IMR-90 (cell line): ENCODE results near the gene SLC4A5. TPM values are rescaled to one million over a fixed set of nuclear protein-coding genes. Genes with fewer than 3 reads are reported as not detected.

ENCODE experiments used
- ATAC-seq: fragments of 200-7000 bp; cut with Tn5 transposase; 2 replicates; pipeline ENCODE4 v1.9.1; 2020; ENCODE audit warnings: low read depth, mild to moderate bottlenecking, moderate library complexity
- BruUV-seq: library from RNA; stranded (reverse); fragments of 400-500 nt; replicated peaks from 2 replicates; lab custom pipeline; 2021; lab: Mats Ljungman, UMichigan
- CTCF ChIA-PET: fragments of 300-600 bp; formaldehyde crosslinking; extraction: SDS; loops from one replicate; lab custom pipeline; 2021; ENCODE audit warnings: antibody characterized with exemption; lab: Yijun Ruan, JAX
- POLR2A ChIA-PET: fragments of 300-600 bp; sonication (Branson Sonifier 250); formaldehyde crosslinking; loops from one replicate; lab custom pipeline; 2022; ENCODE audit warnings: antibody characterized with exemption; ENCODE audit not compliant: unreplicated experiment; lab: Charles Lee
- DNase-seq: peaks from one replicate; pipeline ENCODE4 v3.0.0; 2013
- H2AFZ ChIP-seq: replicated peaks from 2 replicates; pipeline ENCODE3; 2013; ENCODE audit warnings: low read length, mild to moderate bottlenecking; ENCODE audit not compliant: poor library complexity
- H2AK5ac ChIP-seq: 2 replicates; pipeline ENCODE4 v1.6.1; 2013; ENCODE audit warnings: low read depth, low read length, inconsistent platforms
- H2AK9ac ChIP-seq: replicated peaks from 2 replicates; pipeline ENCODE3; 2013; ENCODE audit warnings: mild to moderate bottlenecking, low read depth, low read length, moderate library complexity; ENCODE audit not compliant: poor library complexity
- H2BK120ac ChIP-seq: 2 replicates; pipeline ENCODE4 v1.6.1; 2013; ENCODE audit warnings: low read depth, low read length, inconsistent platforms
- H2BK15ac ChIP-seq: 3 replicates; pipeline ENCODE4 v1.6.1; 2013; ENCODE audit warnings: low read depth, low read length, inconsistent platforms
- H2BK20ac ChIP-seq: 2 replicates; pipeline ENCODE4 v1.6.1; 2013; ENCODE audit warnings: low read depth, mild to moderate bottlenecking, inconsistent platforms, low read length, moderate library complexity
- H2BK5ac ChIP-seq: 2 replicates; pipeline ENCODE4 v1.6.1; 2013; ENCODE audit warnings: mild to moderate bottlenecking, low read depth, low read length, inconsistent platforms; ENCODE audit not compliant: poor library complexity, severe bottlenecking
- H3K14ac ChIP-seq: replicated peaks from 2 replicates; pipeline ENCODE4 v1.6.1; 2013; ENCODE audit warnings: low read depth, low read length, inconsistent platforms
- H3K18ac ChIP-seq: 2 replicates; pipeline ENCODE4 v1.6.1; 2013; ENCODE audit warnings: low read depth, low read length, control low read depth
- H3K23ac ChIP-seq: 2 replicates; pipeline ENCODE4 v1.6.1; 2013; ENCODE audit warnings: low read depth, low read length, inconsistent platforms
- H3K27ac ChIP-seq: 2 replicates; pipeline ENCODE4 v1.5.1; 2013; ENCODE audit warnings: mild to moderate bottlenecking, control low read depth, low read length; ENCODE audit not compliant: insufficient read depth
- H3K27me3 ChIP-seq: 2 replicates; pipeline ENCODE4 v1.6.1; 2013; ENCODE audit warnings: low read length; ENCODE audit not compliant: control insufficient read depth, insufficient read depth
- H3K36me3 ChIP-seq: 2 replicates; pipeline ENCODE4 v1.6.1; 2013; ENCODE audit warnings: low read length, mixed read lengths; ENCODE audit not compliant: control insufficient read depth, insufficient read depth
- H3K4ac ChIP-seq: 2 replicates; pipeline ENCODE4 v1.6.1; 2013; ENCODE audit warnings: low read depth, low read length, inconsistent platforms
- H3K4me1 ChIP-seq: 2 replicates; pipeline ENCODE4 v1.6.1; 2013; ENCODE audit warnings: low read length, mixed read lengths; ENCODE audit not compliant: control insufficient read depth, insufficient read depth
- H3K4me2 ChIP-seq: 2 replicates; pipeline ENCODE4 v1.6.1; 2013; ENCODE audit warnings: low read depth, mild to moderate bottlenecking, control low read depth, low read length, moderate library complexity
- H3K4me3 ChIP-seq: 2 replicates; pipeline ENCODE4 v1.5.1; 2013; ENCODE audit warnings: low read depth, mild to moderate bottlenecking, control low read depth, low read length, moderate library complexity; ENCODE audit not compliant: insufficient read depth
- H3K56ac ChIP-seq: 2 replicates; pipeline ENCODE4 v1.6.1; 2013; ENCODE audit warnings: low read length, inconsistent platforms; ENCODE audit not compliant: insufficient read depth; ENCODE audit errors: extremely low read depth
- H3K79me1 ChIP-seq, 2 experiments: 2 replicates each; pipeline ENCODE4 v1.6.1; 2013; ENCODE audit warnings: low read length in 2 of 2, inconsistent platforms in 1 of 2, low read depth in 1 of 2
- H3K9ac ChIP-seq: 2 replicates; pipeline ENCODE4 v1.6.1; 2013; ENCODE audit warnings: low read depth, low read length, control low read depth
- H3K9me1 ChIP-seq: 2 replicates; pipeline ENCODE4 v1.6.1; 2013; ENCODE audit warnings: low read length, inconsistent platforms; ENCODE audit not compliant: insufficient read depth
- H3K9me3 ChIP-seq: 2 replicates; pipeline ENCODE4 v1.6.1; 2013; ENCODE audit warnings: low read length; ENCODE audit not compliant: control insufficient read depth, insufficient read depth
- H4K20me1 ChIP-seq: 2 replicates; pipeline ENCODE4 v1.6.1; 2013; ENCODE audit warnings: low read length, inconsistent platforms; ENCODE audit not compliant: insufficient read depth
- H4K5ac ChIP-seq: 2 replicates; pipeline ENCODE4 v1.6.1; 2013; ENCODE audit warnings: mild to moderate bottlenecking, low read depth, low read length, control low read depth
- H4K8ac ChIP-seq, 2 experiments: 2 replicates each; pipeline ENCODE4 v1.6.1; 2013; ENCODE audit warnings: low read depth in 2 of 2, low read length in 2 of 2, control low read depth in 1 of 2, inconsistent platforms in 1 of 2
- H4K91ac ChIP-seq: 2 replicates; pipeline ENCODE4 v1.6.1; 2013; ENCODE audit warnings: low read depth, low read length, inconsistent platforms; ENCODE audit not compliant: insufficient read depth
- BHLHE40 ChIP-seq: fragments of 150-350 bp; IDR thresholded peaks from 2 replicates; pipeline ENCODE4 v1.6.1; 2016; ENCODE audit warnings: mild to moderate bottlenecking, low read depth, low read length
- CEBPB ChIP-seq: IDR thresholded peaks from 2 replicates; pipeline ENCODE4 v1.6.1; 2012; ENCODE audit warnings: low read depth, low read length, improper control_type of control experiment
- CHD1 ChIP-seq: IDR thresholded peaks from 2 replicates; pipeline ENCODE4 v1.6.1; 2012; ENCODE audit warnings: low read depth, low read length, improper control_type of control experiment
- CTCF ChIP-seq: conservative IDR thresholded peaks from 2 replicates; pipeline ENCODE4 v1.5.1; 2012; ENCODE audit warnings: mild to moderate bottlenecking, low read depth, low read length, improper control_type of control experiment
- ELK1 ChIP-seq: fragments of 150-350 bp; IDR thresholded peaks from 2 replicates; pipeline ENCODE4 v1.6.1; 2016; ENCODE audit warnings: low read depth, mild to moderate bottlenecking, low read length, moderate library complexity, borderline replicate concordance
- MAFK ChIP-seq: IDR thresholded peaks from 2 replicates; pipeline ENCODE4 v1.6.1; 2012; ENCODE audit warnings: low read depth, low read length, improper control_type of control experiment
- MAZ ChIP-seq: IDR thresholded peaks from 2 replicates; pipeline ENCODE4 v1.6.1; 2012; ENCODE audit warnings: low read depth, mild to moderate bottlenecking, low read length, improper control_type of control experiment, moderate library complexity, borderline replicate concordance
- NFE2L2 ChIP-seq: fragments of 150-350 bp; IDR thresholded peaks from 2 replicates; pipeline ENCODE4 v1.6.1; 2016; ENCODE audit warnings: low read depth, mild to moderate bottlenecking, low read length
- RCOR1 ChIP-seq: IDR thresholded peaks from 2 replicates; pipeline ENCODE4 v1.6.1; 2012; ENCODE audit warnings: mild to moderate bottlenecking, low read length, improper control_type of control experiment; ENCODE audit not compliant: insufficient replicate concordance
- SMC3 ChIP-seq: fragments of 150-350 bp; IDR thresholded peaks from 2 replicates; pipeline ENCODE4 v1.6.1; 2016; ENCODE audit warnings: low read depth, mild to moderate bottlenecking, antibody characterized with exemption, low read length, moderate library complexity
- WGBS, 2 experiments: methylation state at CpG; one replicate each; pipeline versions ENCODE4 v1.1.5 to v1.1.7; 2013; ENCODE audit warnings: missing lambda C conversion rate in 2 of 2; ENCODE audit not compliant: insufficient read length in 1 of 2; ENCODE audit errors: extremely low coverage in 2 of 2; 5-methylcytosine and 5-hydroxymethylcytosine counted together
- dilution Hi-C: fragments of 300-500 bp; cut with HindIII; formaldehyde crosslinking; loops from one replicate; pipeline ENCODE4 v1.14.3; 2018; ENCODE audit warnings: low sequenced_read_pairs; ENCODE audit not compliant: unreplicated experiment
- in situ Hi-C: fragments of 300-500 bp; cut with MboI; formaldehyde crosslinking; loops from 3 replicates; pipeline ENCODE4 v1.14.3; 2019; ENCODE audit warnings: low sequenced_read_pairs, inconsistent platforms, mixed read lengths
- intact Hi-C: fragments of 100-400 bp; cut with micrococcal nuclease; formaldehyde crosslinking; loops from 2 replicates; pipeline ENCODE4 v1.10.0; 2022
- polyA plus RNA-seq, 3 experiments: library from polyadenylated mRNA; depleted of rRNA; stranded (reverse); fragments of >200 nt; gene quantifications; 2 replicates each; pipeline ENCODE4 v1.2.3, GENCODE V29; 2012; ENCODE audit warnings: low replicate concordance in 1 of 3
- total RNA-seq: library from RNA; depleted of rRNA; stranded (reverse); fragments of >200 nt; gene quantifications from 2 replicates; pipeline ENCODE4 v1.2.3, GENCODE V29; 2012

SLC4A5 gene
- total and polyA plus RNA-seq, 2 of the 4 experiments (the other 2 are of a cell fraction), result 0.18 to 0.22 TPM

- Histone ChIP-seq H3K18ac (no peak overlapping the region), H3K9ac (no peak overlapping the region), H3K56ac (no peak overlapping the region), H2BK15ac (no peak overlapping the region), H3K9me1 (no peaks in the 10 kb centered on the region), H3K27ac (no peak overlapping the region), H3K4me2 (no peak overlapping the region), H3K4me3 (no peak overlapping the region), H3K4me1 (no peaks in the 10 kb centered on the region), H2AK9ac (no peak overlapping the region), H2BK5ac (no peak overlapping the region), H3K27me3 (peaks cover 20% of the 10 kb centered on the region), H3K23ac (no peak overlapping the region), H3K4ac (no peak overlapping the region), H3K9me3 (no peaks in the 10 kb centered on the region), H4K20me1 (no peaks in the 10 kb centered on the region), H3K14ac (no peak overlapping the region), H3K36me3 (no peaks in the 10 kb centered on the region), H4K91ac (no peak overlapping the region), H2AK5ac (no peak overlapping the region), H4K8ac (no peak overlapping the region), H4K5ac (no peak overlapping the region), H2BK120ac (no peak overlapping the region), H2AFZ (no peak overlapping the region), H3K79me1 (no peaks in the 10 kb centered on the region), H2BK20ac (no peak overlapping the region)
- no TSS peak for BruUV-seq
- DNase-seq, result no peak
- no peak for ATAC-seq
- TF ChIP-seq RCOR1 (no peak), SMC3 (no peak), NFE2L2 (no peak), ELK1 (no peak), CTCF (no peak), CEBPB (no peak), CHD1 (no peak), MAFK (no peak), MAZ (no peak), BHLHE40 (no peak)
- intact Hi-C loops (no loop called here), dilution Hi-C loops (no loop called here), in situ Hi-C loops (no loop called here)
- WGBS, 2 experiments, result no CpG with 5 or more reads among the region's 1 CpG
- POLR2A ChIA-PET, result no interaction called here
- CTCF ChIA-PET, result no interaction called here
Measured at GRCh38 chr2:74264281-74264680, 78.9 kb downstream of the SLC4A5 start.
